HEK293 (cell line): ENCODE measurements around the gene TMPRSS6.

Source experiments
- CTCF ChIA-PET: fragments of 350-600 bp; formaldehyde crosslinking; extraction: SDS; loops from one replicate; lab custom pipeline; 2021; ENCODE audit warnings: antibody characterized with exemption; lab: Yijun Ruan, JAX
- POLR2A ChIA-PET: fragments of 300-600 bp; formaldehyde crosslinking; extraction: SDS; loops from one replicate; lab custom pipeline; 2020; ENCODE audit warnings: antibody characterized with exemption, inconsistent platforms; lab: Yijun Ruan, JAX
- H3K27ac ChIP-seq: fragments of 200-500 bp; sonication (Bioruptor generic); 2 replicates; pipeline ENCODE4 v1.5.1; 2014; ENCODE audit warnings: low read depth, low read length, control low read depth, inconsistent platforms; ENCODE audit errors: extremely low read depth
- H3K36me3 ChIP-seq, 2 experiments: fragments of 200-500 bp in 1 of 2; sonication (Bioruptor generic) in 1 of 2; 1 replicate in 1 of 2; 2 replicates in 1 of 2; pipeline ENCODE4 v1.5.1; 2014 to 2017; ENCODE audit warnings: inconsistent platforms in 2 of 2, low read length in 2 of 2; ENCODE audit not compliant: control insufficient read depth in 2 of 2, insufficient read depth in 1 of 2
- H3K4me1 ChIP-seq: fragments of 200-500 bp; sonication (Bioruptor generic); 2 replicates; pipeline ENCODE4 v1.5.1; 2014; ENCODE audit warnings: mild to moderate bottlenecking, low read length, inconsistent platforms; ENCODE audit not compliant: control insufficient read depth, insufficient read depth
- H3K4me3 ChIP-seq: 2 replicates; pipeline ENCODE4 v1.5.1; 2011; ENCODE audit warnings: low read depth, mild to moderate bottlenecking, control low read depth, low read length, moderate library complexity
- H3K9me3 ChIP-seq: fragments of 200-500 bp; sonication (Bioruptor generic); 2 replicates; pipeline ENCODE4 v1.5.1; 2014; ENCODE audit warnings: low read depth, low read length, inconsistent platforms; ENCODE audit not compliant: control insufficient read depth, insufficient read depth
- GLIS1 ChIP-seq: fragments of 450-650 bp; formaldehyde crosslinking; IDR thresholded peaks from 2 replicates; pipeline ENCODE4 v1.5.1; 2016; ENCODE audit warnings: missing biosample characterization, missing genetic modification characterization
- REPIN1 ChIP-seq: fragments of 450-650 bp; formaldehyde crosslinking; IDR thresholded peaks from 2 replicates; pipeline ENCODE4 v1.5.1; 2017; ENCODE audit warnings: missing biosample characterization, missing genetic modification characterization, low read depth
- TSHZ1 ChIP-seq: fragments of 450-650 bp; formaldehyde crosslinking; IDR thresholded peaks from 2 replicates; pipeline ENCODE4 v1.5.1; 2016; ENCODE audit warnings: missing biosample characterization, missing genetic modification characterization, borderline replicate concordance
- ZBTB7A ChIP-seq: fragments of 450-650 bp; formaldehyde crosslinking; IDR thresholded peaks from 2 replicates; pipeline ENCODE4 v1.5.1; 2016; ENCODE audit warnings: low read depth, missing biosample characterization, missing genetic modification characterization
- ZFHX2 ChIP-seq: fragments of 450-650 bp; formaldehyde crosslinking; conservative IDR thresholded peaks from 2 replicates; pipeline ENCODE4 v1.5.1; 2016; ENCODE audit warnings: missing biosample characterization, missing genetic modification characterization
- ZIC2 ChIP-seq: fragments of 450-650 bp; formaldehyde crosslinking; IDR thresholded peaks from 2 replicates; pipeline ENCODE4 v1.5.1; 2016; ENCODE audit warnings: missing biosample characterization, missing genetic modification characterization
- ZNF2 ChIP-seq: fragments of 450-650 bp; formaldehyde crosslinking; IDR thresholded peaks from 2 replicates; pipeline ENCODE4 v1.5.1; 2016; ENCODE audit warnings: missing biosample characterization, missing genetic modification characterization
- ZNF23 ChIP-seq: fragments of 450-650 bp; formaldehyde crosslinking; IDR thresholded peaks from 2 replicates; pipeline ENCODE4 v1.5.1; 2016; ENCODE audit warnings: missing biosample characterization, missing genetic modification characterization, borderline replicate concordance
- ZNF623 ChIP-seq: fragments of 450-650 bp; formaldehyde crosslinking; IDR thresholded peaks from 2 replicates; pipeline ENCODE4 v1.5.1; 2016; ENCODE audit warnings: missing biosample characterization, missing genetic modification characterization
- ZNF768 ChIP-seq: fragments of 450-650 bp; formaldehyde crosslinking; IDR thresholded peaks from 2 replicates; pipeline ENCODE4 v1.5.1; 2018; ENCODE audit warnings: missing biosample characterization, mild to moderate bottlenecking, missing genetic modification characterization
- ZXDB ChIP-seq: fragments of 450-650 bp; formaldehyde crosslinking; IDR thresholded peaks from 2 replicates; pipeline ENCODE4 v1.5.1; 2016; ENCODE audit warnings: missing biosample characterization, missing genetic modification characterization

The TMPRSS6 gene

GRCh38 chr22:37033605-37034430, 75.7 kb downstream of the TMPRSS6 start:
- Histone ChIP-seq H3K9me3 (no peaks in the 10 kb centered on the region), H3K4me1 (no peaks in the 10 kb centered on the region), H3K36me3 (peaks cover 0 to 13% of the 10 kb centered on the region in 2 experiments; a peak in 1 of 3 replicates), H3K4me3 (no peak overlapping the region), H3K27ac (no peak overlapping the region)
- ChIA-PET CTCF (interaction anchor here (1.8 to 4.6 kb wide), 3 partner anchors 10 to 14 kb away, joined by 10 to 39 read pairs (median 14); partner anchors contain the start of genes MPST and TST), POLR2A (interaction anchor here (2.6 kb wide), 1 partner anchor 15 kb away, joined by 13 read pairs; the partner anchor contains the start of genes MPST and TST)
- TF ChIP-seq ZFHX2 (no peak), GLIS1 (tag by site-specific recombination) (no peak), ZNF23 (tag by site-specific recombination) (no peak), ZBTB7A (tag by site-specific recombination) (no peak), ZNF623 (tag by site-specific recombination) (no peak)

- Histone ChIP-seq H3K4me1 (no peaks in the 10 kb centered on the region), H3K27ac (no peak overlapping the region), H3K9me3 (no peaks in the 10 kb centered on the region), H3K4me3 (no peak overlapping the region), H3K36me3 (peaks cover 0 to 19% of the 10 kb centered on the region in 2 experiments; a peak in 1 of 3 replicates)
- ChIA-PET CTCF (interaction anchor here (0.5 to 4.6 kb wide), 12 partner anchors 9 to 503 kb away, joined by 3 to 39 read pairs (median 5); partner anchors contain the start of genes MPST and TST), POLR2A (interaction anchor here (0.7 to 2.6 kb wide), 3 partner anchors 10 to 18 kb away, joined by 3 to 13 read pairs (median 3); partner anchors contain the start of genes KCTD17, MPST and TST)
- TF ChIP-seq ZIC2 (tag by site-specific recombination), result peak; percentile 51
- no peak for TF ChIP-seq TSHZ1 (tag by site-specific recombination)
These were observed 76.7 kb downstream of the TMPRSS6 start for GRCh38 chr22:37032535-37033460.

GRCh38 chr22:37032134-37032534, 77.4 kb downstream of the TMPRSS6 start:
- Histone ChIP-seq H3K4me3 (no peak overlapping the region), H3K27ac (no peak overlapping the region), H3K36me3 (peaks cover 3 to 26% of the 10 kb centered on the region in 2 experiments; a peak in 2 of 3 replicates), H3K4me1 (no peaks in the 10 kb centered on the region), H3K9me3 (no peaks in the 10 kb centered on the region)
- POLR2A ChIA-PET, result interaction anchor here (0.7 to 2.6 kb wide), 3 partner anchors 11 to 19 kb away, joined by 3 to 13 read pairs (median 3); partner anchors contain the start of genes KCTD17, MPST and TST
- CTCF ChIA-PET, result interaction anchor here (0.5 to 4.6 kb wide), 12 partner anchors 8 to 503 kb away, joined by 3 to 39 read pairs (median 5); partner anchors contain the start of genes MPST and TST
- TF ChIP-seq REPIN1, result no peak
- peak; percentile 76; the same call in 1 of the 2 replicates for TF ChIP-seq ZNF768 (tag by site-specific recombination)
- TF ChIP-seq ZXDB (tag by site-specific recombination), result no peak
- TF ChIP-seq ZNF2 (tag by site-specific recombination), result 0 out of 2 replicates have a peak, but pooled peaks have one; percentile 68
